ENCODE data around the gene PPARA. TPM values are rescaled to one million over a fixed set of nuclear protein-coding genes. Genes with fewer than 3 reads are reported as not detected.

The PPARA gene
- total and polyA plus RNA-seq, 12 donors: 15.5 to 89.5 (median 79.9) TPM

- H3K9me3 ChIP-seq: no peaks in the 10 kb centered on the region
- no peak for ATAC-seq
- peaks cover 0 to 20% (median 12%) of the 10 kb centered on the region in 9 donors for H3K36me3 ChIP-seq
- TF ChIP-seq CTCF (IDR thresholded peaks at IDR 0.05): no peak
- H3K4me3 ChIP-seq: no peak overlapping the region
- H3K27ac ChIP-seq: peak overlapping the region in 7 of 10 donors; percentile 1 to 94 (median 50)
- intact Hi-C loops (cut with DNase I): loop anchor here in 3 of 10 donors (2.0 to 5.0 kb wide), 3 partner anchors 113 to 123 kb away; no protein-coding TSS in a partner anchor
- DNase-seq: no peak
- WGBS, 2 donors: 91 to 94% methylated on average over 10 of the region's 10 CpGs
- H3K4me1 ChIP-seq: peaks cover 18 to 64% (median 46%) of the 10 kb centered on the region in 9 donors
- H3K27me3 ChIP-seq: no peaks in the 10 kb centered on the region
These were observed 32.8 kb upstream of the PPARA start for GRCh38 chr22:46117206-46118199.

- no peak for TF ChIP-seq CTCF (IDR thresholded peaks at IDR 0.05)
- H3K27me3 ChIP-seq: no peaks in the 10 kb centered on the region
- H3K4me3 ChIP-seq: no peak overlapping the region
- no peaks in the 10 kb centered on the region for H3K9me3 ChIP-seq
- peaks cover 8 to 52% (median 33%) of the 10 kb centered on the region in 9 donors for H3K4me1 ChIP-seq
- peak overlapping the region in 1 of 10 donors; percentile 10 for H3K27ac ChIP-seq
- peaks cover 0 to 3% (median 0%) of the 10 kb centered on the region in 9 donors for H3K36me3 ChIP-seq
- WGBS, 2 donors: 62 to 68% methylated on average over 12 of the region's 12 CpGs
- no peak for ATAC-seq
- DNase-seq: no peak
- intact Hi-C loops (cut with DNase I): loop anchor here in 1 of 10 donors (5.0 kb wide), 1 partner anchor 122 kb away; no protein-coding TSS in a partner anchor
These were observed 31.1 kb upstream of the PPARA start for GRCh38 chr22:46119093-46119728.

GRCh38 chr22:46119729-46120419 is 30.5 kb upstream of the PPARA start:
- Histone ChIP-seq H3K27me3 (no peaks in the 10 kb centered on the region), H3K9me3 (no peaks in the 10 kb centered on the region), H3K27ac (peak overlapping the region in 2 of 10 donors; percentile 10 to 34), H3K36me3 (no peaks in the 10 kb centered on the region), H3K4me3 (no peak overlapping the region), H3K4me1 (peaks cover 4 to 46% (median 26%) of the 10 kb centered on the region in 9 donors)
- DNase-seq (peak in 1 of 2 donors; percentile 64), ATAC-seq (no peak)
- intact Hi-C loops (cut with DNase I): loop anchor here in 8 of 10 donors (5.0 to 10.0 kb wide), 7 partner anchors 123 to 545 kb away; partner anchors contain the start of genes CDPF1 (in 1 of the 8), CELSR1 (in 1 of the 8) and GTSE1 (in 1 of the 8)
- WGBS, 2 donors: 54 to 65% methylated on average over 23 of the region's 23 CpGs
- no peak for TF ChIP-seq CTCF (IDR thresholded peaks at IDR 0.05)

Data from heart right ventricle (tissue), 16 donors.